ENCODE measurements around the gene CCDC43. TPM values are rescaled to one million over a fixed set of nuclear protein-coding genes. Genes with fewer than 3 reads are reported as not detected.

The CCDC43 gene
- total RNA-seq, 1 experiment from 2014 or later: 33.0 TPM

DNA sequence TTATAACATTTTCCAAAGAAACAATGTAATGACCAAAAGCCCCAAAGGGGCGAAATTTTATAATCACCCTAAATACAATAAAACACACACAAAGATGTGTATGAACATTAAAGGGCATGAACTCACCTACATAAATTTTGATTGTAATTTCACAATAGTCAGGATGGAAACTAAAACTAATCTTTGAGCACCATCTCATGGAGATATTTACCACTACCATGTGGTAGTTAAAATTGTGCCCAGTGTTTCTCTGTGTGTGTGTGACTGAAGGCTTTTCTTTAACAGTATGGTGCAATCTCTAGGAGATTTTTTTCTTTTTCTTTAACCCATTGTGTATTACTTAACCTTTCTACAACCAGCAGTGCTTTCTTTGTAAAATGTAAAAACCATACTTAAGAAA, 53.0 kb downstream of the CCDC43 start:
- Histone ChIP-seq H3K27me3 (ENCODE audit: insufficient read depth, low read length) (no peaks in the 10 kb centered on the region), H3K79me2 (ENCODE audit: insufficient read depth, low read length) (no peaks in the 10 kb centered on the region), H3K9me2 (ENCODE audit: insufficient read depth) (no peaks in the 10 kb centered on the region), H3K4me3 (replicated peaks in 1 of 2; ENCODE audit: low read depth in 1 of 2, low read length in 2 of 2) (no peak overlapping the region), H3K36me3 (ENCODE audit: control insufficient read depth in 1 of 2, insufficient read depth in 2 of 2, low read length in 2 of 2) (no peaks in the 10 kb centered on the region), H3K27ac (ENCODE audit: low read depth, low read length) (no peak overlapping the region), H3K9me3 (ENCODE audit: control insufficient read depth in 1 of 2, insufficient read depth in 1 of 2, low read depth in 1 of 2, low read length in 2 of 2) (no peaks in the 10 kb centered on the region), H3K9ac (ENCODE audit: low read length) (no peak overlapping the region), H3K4me2 (ENCODE audit: low read length) (no peak overlapping the region), H4K20me1 (ENCODE audit: insufficient read depth) (no peaks in the 10 kb centered on the region), H3K4me1 (ENCODE audit: control insufficient read depth in 1 of 2, insufficient read depth in 2 of 2, low read length in 2 of 2) (no peaks in the 10 kb centered on the region), H2AFZ (ENCODE audit: low read depth, low read length, poor library complexity, severe bottlenecking) (peak overlapping the region; percentile 45)
- BruUV-seq (replicated peaks): no TSS peak
- TF ChIP-seq, protein P1, sequence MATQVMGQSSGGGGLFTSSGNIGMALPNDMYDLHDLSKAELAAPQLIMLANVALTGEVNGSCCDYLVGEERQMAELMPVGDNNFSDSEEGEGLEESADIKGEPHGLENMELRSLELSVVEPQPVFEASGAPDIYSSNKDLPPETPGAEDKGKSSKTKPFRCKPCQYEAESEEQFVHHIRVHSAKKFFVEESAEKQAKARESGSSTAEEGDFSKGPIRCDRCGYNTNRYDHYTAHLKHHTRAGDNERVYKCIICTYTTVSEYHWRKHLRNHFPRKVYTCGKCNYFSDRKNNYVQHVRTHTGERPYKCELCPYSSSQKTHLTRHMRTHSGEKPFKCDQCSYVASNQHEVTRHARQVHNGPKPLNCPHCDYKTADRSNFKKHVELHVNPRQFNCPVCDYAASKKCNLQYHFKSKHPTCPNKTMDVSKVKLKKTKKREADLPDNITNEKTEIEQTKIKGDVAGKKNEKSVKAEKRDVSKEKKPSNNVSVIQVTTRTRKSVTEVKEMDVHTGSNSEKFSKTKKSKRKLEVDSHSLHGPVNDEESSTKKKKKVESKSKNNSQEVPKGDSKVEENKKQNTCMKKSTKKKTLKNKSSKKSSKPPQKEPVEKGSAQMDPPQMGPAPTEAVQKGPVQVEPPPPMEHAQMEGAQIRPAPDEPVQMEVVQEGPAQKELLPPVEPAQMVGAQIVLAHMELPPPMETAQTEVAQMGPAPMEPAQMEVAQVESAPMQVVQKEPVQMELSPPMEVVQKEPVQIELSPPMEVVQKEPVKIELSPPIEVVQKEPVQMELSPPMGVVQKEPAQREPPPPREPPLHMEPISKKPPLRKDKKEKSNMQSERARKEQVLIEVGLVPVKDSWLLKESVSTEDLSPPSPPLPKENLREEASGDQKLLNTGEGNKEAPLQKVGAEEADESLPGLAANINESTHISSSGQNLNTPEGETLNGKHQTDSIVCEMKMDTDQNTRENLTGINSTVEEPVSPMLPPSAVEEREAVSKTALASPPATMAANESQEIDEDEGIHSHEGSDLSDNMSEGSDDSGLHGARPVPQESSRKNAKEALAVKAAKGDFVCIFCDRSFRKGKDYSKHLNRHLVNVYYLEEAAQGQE (IDR thresholded peaks at IDR 0.05; ENCODE audit: low read depth): no peak
- TF ChIP-seq, protein P2, sequence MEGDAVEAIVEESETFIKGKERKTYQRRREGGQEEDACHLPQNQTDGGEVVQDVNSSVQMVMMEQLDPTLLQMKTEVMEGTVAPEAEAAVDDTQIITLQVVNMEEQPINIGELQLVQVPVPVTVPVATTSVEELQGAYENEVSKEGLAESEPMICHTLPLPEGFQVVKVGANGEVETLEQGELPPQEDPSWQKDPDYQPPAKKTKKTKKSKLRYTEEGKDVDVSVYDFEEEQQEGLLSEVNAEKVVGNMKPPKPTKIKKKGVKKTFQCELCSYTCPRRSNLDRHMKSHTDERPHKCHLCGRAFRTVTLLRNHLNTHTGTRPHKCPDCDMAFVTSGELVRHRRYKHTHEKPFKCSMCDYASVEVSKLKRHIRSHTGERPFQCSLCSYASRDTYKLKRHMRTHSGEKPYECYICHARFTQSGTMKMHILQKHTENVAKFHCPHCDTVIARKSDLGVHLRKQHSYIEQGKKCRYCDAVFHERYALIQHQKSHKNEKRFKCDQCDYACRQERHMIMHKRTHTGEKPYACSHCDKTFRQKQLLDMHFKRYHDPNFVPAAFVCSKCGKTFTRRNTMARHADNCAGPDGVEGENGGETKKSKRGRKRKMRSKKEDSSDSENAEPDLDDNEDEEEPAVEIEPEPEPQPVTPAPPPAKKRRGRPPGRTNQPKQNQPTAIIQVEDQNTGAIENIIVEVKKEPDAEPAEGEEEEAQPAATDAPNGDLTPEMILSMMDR (IDR thresholded peaks at IDR 0.05 in 2 of 3, conservative IDR thresholded peaks at IDR 0.05 in 1 of 3; ENCODE audit: borderline replicate concordance in 1 of 3, insufficient read depth in 1 of 3, low read depth in 2 of 3, low read length in 2 of 3): peak; percentile 4 to 55 (median 36); a peak in 2 of 6 replicates
- peak; percentile 75 for TF ChIP-seq RAD21 (IDR thresholded peaks at IDR 0.05; ENCODE audit: low read depth)
- TF ChIP-seq, protein P3, sequence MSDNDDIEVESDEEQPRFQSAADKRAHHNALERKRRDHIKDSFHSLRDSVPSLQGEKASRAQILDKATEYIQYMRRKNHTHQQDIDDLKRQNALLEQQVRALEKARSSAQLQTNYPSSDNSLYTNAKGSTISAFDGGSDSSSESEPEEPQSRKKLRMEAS (IDR thresholded peaks at IDR 0.05): no peak
- TF ChIP-seq CEBPB (IDR thresholded peaks at IDR 0.05; ENCODE audit: low read depth): peak; percentile 65
- ChIA-PET POLR2A (interaction anchor here (0.6 kb wide), 1 partner anchor 412 kb away, joined by 3 read pairs; no protein-coding TSS in a partner anchor), RAD21 (ENCODE audit: low non-redundant PET in 1 of 2, low total read pairs in 2 of 2, uncharacterized antibody in 2 of 2, unreplicated experiment in 2 of 2) (no interaction called here), CTCF (interaction anchor here (1.5 kb wide), 1 partner anchor 103 kb away, joined by 23 read pairs; no protein-coding TSS in a partner anchor)
- DNase-seq (ENCODE audit: low read depth, low spot score) (peak; percentile 13), ATAC-seq (0 out of 2 replicates have a peak, but pooled peaks have one; percentile 47)
- intact Hi-C loops (cut with micrococcal nuclease): loop anchor here (1.0 kb wide), 1 partner anchor 103 kb away; no protein-coding TSS in a partner anchor

Measured in HCT116 (cell line).